Left lung (tissue), 10 donors: ENCODE results near the gene ASB4. TPM values are rescaled to one million over a fixed set of nuclear protein-coding genes. Genes with fewer than 3 reads are reported as not detected.

Experiments used
- ATAC-seq: fragments of 200-7000 bp; cut with Tn5 transposase; one replicate; pipeline ENCODE4 v1.9.1; 2020; ENCODE audit warnings: moderate library complexity
- DNase-seq, 4 donors: peaks; one replicate each; pipeline ENCODE4 v3.0.0-alpha.2; 2013 to 2020
- H3K27ac ChIP-seq, 2 donors: fragments of 200-600 bp; sonication (generic) in 1 of 2; one replicate each; pipeline versions ENCODE4 v1.5.0 to v1.8.0; 2020 to 2021
- H3K27me3 ChIP-seq, 2 donors: fragments of 200-600 bp; sonication (generic) in 1 of 2; one replicate each; pipeline versions ENCODE4 v1.5.0 to v1.8.0; 2020 to 2021
- H3K36me3 ChIP-seq, 2 donors: fragments of 200-600 bp; sonication (generic) in 1 of 2; one replicate each; pipeline versions ENCODE4 v1.5.0 to v1.8.0; 2020 to 2021
- H3K4me1 ChIP-seq, 2 donors: fragments of 200-600 bp; one replicate each; pipeline ENCODE4 v1.8.0; 2021
- H3K4me3 ChIP-seq, 2 donors: fragments of 200-600 bp; sonication (generic) in 1 of 2; one replicate each; pipeline versions ENCODE4 v1.5.0 to v1.8.0; 2020 to 2021; ENCODE audit warnings: mild to moderate bottlenecking in 1 of 2
- H3K9me3 ChIP-seq, 2 donors: fragments of 200-600 bp; sonication (generic) in 1 of 2; one replicate each; pipeline versions ENCODE4 v1.5.0 to v1.8.0; 2020 to 2021
- CTCF ChIP-seq, 2 donors: fragments of 200-600 bp; sonication (generic) in 1 of 2; IDR thresholded peaks; one replicate each; pipeline versions ENCODE4 v1.5.0 to v1.8.0; 2021; ENCODE audit warnings: antibody characterized with exemption in 2 of 2
- intact Hi-C, 2 donors: fragments of 100-400 bp; cut with DNase I; formaldehyde crosslinking; loops; one replicate each; pipeline versions ENCODE4 v1.11.2 to v1.14.2; 2022
- polyA plus RNA-seq, 6 donors: library from polyadenylated mRNA; unstranded; fragments of 120-200 nt; gene quantifications; one replicate each; pipeline ENCODE4 v1.2.1, GENCODE V29; 2013; ENCODE audit not compliant: insufficient read length in 6 of 6
- total RNA-seq, 2 donors: library from RNA; stranded (reverse); fragmentation: NEBNext Ultra II Directional; extraction: Animal tissue kit (Norgen Biotek cat#: 25700); gene quantifications; one replicate each; pipeline ENCODE4 v1.2.1, GENCODE V29; 2021
- donor health status: DM: no; HTN: yes; CAD: no.
- donor health status: DM: no; HTN: no; CAD: no.

Gene ASB4
- total and polyA plus RNA-seq, 8 donors, result 0.10 to 1.6 (median 0.87) TPM

GRCh38 chr7:95478272-95479037 lies 7.3 kb upstream of the ASB4 start:
- DNase-seq (peak in 1 of 4 donors; percentile 56), ATAC-seq (peak; percentile 86)
- Histone ChIP-seq H3K4me3 (no peak overlapping the region), H3K4me1 (peaks cover 0 to 9% of the 10 kb centered on the region in 2 donors), H3K9me3 (no peaks in the 10 kb centered on the region), H3K27me3 (no peaks in the 10 kb centered on the region), H3K36me3 (no peaks in the 10 kb centered on the region), H3K27ac (no peak overlapping the region)
- intact Hi-C loops, result loop anchor here in 1 of 2 donors (10.0 kb wide), 1 partner anchor 1024 kb away; no protein-coding TSS in a partner anchor
- TF ChIP-seq CTCF (IDR thresholded peaks at IDR 0.05), result peak; percentile 16 to 20

GRCh38 chr7:95479992-95480624 lies 5.6 kb upstream of the ASB4 start:
- Histone ChIP-seq H3K4me1 (peaks cover 0 to 9% of the 10 kb centered on the region in 2 donors), H3K36me3 (no peaks in the 10 kb centered on the region), H3K9me3 (no peaks in the 10 kb centered on the region), H3K27ac (no peak overlapping the region), H3K4me3 (no peak overlapping the region), H3K27me3 (peaks cover 0 to under 1% of the 10 kb centered on the region in 2 donors)
- intact Hi-C loops, result loop anchor here in 1 of 2 donors (10.0 kb wide), 1 partner anchor 1025 kb away; no protein-coding TSS in a partner anchor
- DNase-seq, result no peak
- ATAC-seq, result no peak
- TF ChIP-seq CTCF (IDR thresholded peaks at IDR 0.05), result no peak

- H3K4me3 ChIP-seq, result no peak overlapping the region
- no peaks in the 10 kb centered on the region for H3K9me3 ChIP-seq
- no peak overlapping the region for H3K27ac ChIP-seq
- H3K27me3 ChIP-seq, result peaks cover 0 to 5% of the 10 kb centered on the region in 2 donors
- intact Hi-C loops, result no loop called here
- H3K36me3 ChIP-seq, result no peaks in the 10 kb centered on the region
- ATAC-seq (no peak), DNase-seq (no peak)
- peaks cover 0 to 7% of the 10 kb centered on the region in 2 donors for H3K4me1 ChIP-seq
- no peak for TF ChIP-seq CTCF (IDR thresholded peaks at IDR 0.05)
Measured at GRCh38 chr7:95481271-95482165, 4.2 kb upstream of the ASB4 start.

GRCh38 chr7:95482424-95482823 lies 3.3 kb upstream of the ASB4 start:
- TF ChIP-seq CTCF (IDR thresholded peaks at IDR 0.05), result no peak
- Histone ChIP-seq H3K27ac (no peak overlapping the region), H3K27me3 (peaks cover 0 to 5% of the 10 kb centered on the region in 2 donors), H3K4me1 (no peaks in the 10 kb centered on the region), H3K9me3 (no peaks in the 10 kb centered on the region), H3K4me3 (no peak overlapping the region), H3K36me3 (no peaks in the 10 kb centered on the region)
- DNase-seq, result no peak
- intact Hi-C loops, result no loop called here
- ATAC-seq, result no peak
